ENCODE measurements around the gene WDR55. TPM values are rescaled to one million over a fixed set of nuclear protein-coding genes. Genes with fewer than 3 reads are reported as not detected.
"Not testable (repeated sequence)": the region's sequence is repeated elsewhere in the genome, so short reads cannot be mapped to it uniquely, and the experiment has no call there.

WDR55 gene
- total RNA-seq, 2 experiments from 2014 or later: 18.9 to 19.8 TPM

GRCh38 chr5:140694276-140694675, 29.6 kb downstream of the WDR55 start:
- Mint-ChIP-seq H3K36me3 (ENCODE audit: low read depth) (peaks cover 33% of the 10 kb centered on the region), H3K9me3 (no peaks in the 10 kb centered on the region), H3K4me3 (no peak overlapping the region), H3K27me3 (ENCODE audit: low read depth) (no peaks in the 10 kb centered on the region), H3K27ac (peak overlapping the region; percentile 10), H3K4me1 (ENCODE audit: low read depth) (peaks cover 26% of the 10 kb centered on the region)
- intact Hi-C loops (cut with micrococcal nuclease): no loop called here
- DNase-seq: no peak
- CTCF ChIA-PET: no interaction called here

DNA sequence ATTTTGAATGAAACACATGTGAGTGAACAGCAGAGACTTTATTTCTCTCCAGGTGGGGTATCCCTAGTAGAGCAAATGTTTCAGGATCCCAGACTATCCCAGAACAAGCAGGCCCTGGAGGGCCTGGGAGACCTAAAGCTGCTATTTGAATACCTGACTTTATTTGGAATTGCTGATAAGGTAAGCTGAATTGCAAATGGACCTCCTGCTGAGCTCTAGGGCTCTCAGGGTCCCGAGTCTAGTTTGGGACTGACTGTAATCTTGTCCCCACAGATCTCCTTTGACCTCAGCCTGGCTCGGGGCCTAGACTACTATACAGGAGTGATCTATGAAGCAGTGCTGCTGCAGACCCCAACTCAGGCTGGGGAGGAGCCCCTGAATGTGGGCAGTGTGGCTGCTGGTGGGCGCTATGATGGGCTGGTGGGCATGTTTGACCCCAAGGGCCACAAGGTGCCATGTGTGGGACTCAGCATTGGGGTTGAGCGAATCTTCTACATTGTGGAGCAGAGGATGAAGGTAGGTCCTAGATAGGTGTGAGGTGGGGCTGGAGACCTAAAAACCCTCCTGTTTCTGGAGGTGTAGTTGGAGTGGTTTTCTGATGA, 32.3 kb downstream of the WDR55 start:
- peaks cover 25% of the 10 kb centered on the region for H3K4me1 Mint-ChIP-seq (ENCODE audit: low read depth)
- CTCF ChIA-PET: no interaction called here
- no peaks in the 10 kb centered on the region for H3K27me3 Mint-ChIP-seq (ENCODE audit: low read depth)
- DNase-seq: no peak
- H3K9me3 Mint-ChIP-seq: no peaks in the 10 kb centered on the region
- H3K27ac Mint-ChIP-seq: no peak overlapping the region
- intact Hi-C loops (cut with micrococcal nuclease): no loop called here
- peaks cover 46% of the 10 kb centered on the region for H3K36me3 Mint-ChIP-seq (ENCODE audit: low read depth)
- no peak overlapping the region for H3K4me3 Mint-ChIP-seq

DNA sequence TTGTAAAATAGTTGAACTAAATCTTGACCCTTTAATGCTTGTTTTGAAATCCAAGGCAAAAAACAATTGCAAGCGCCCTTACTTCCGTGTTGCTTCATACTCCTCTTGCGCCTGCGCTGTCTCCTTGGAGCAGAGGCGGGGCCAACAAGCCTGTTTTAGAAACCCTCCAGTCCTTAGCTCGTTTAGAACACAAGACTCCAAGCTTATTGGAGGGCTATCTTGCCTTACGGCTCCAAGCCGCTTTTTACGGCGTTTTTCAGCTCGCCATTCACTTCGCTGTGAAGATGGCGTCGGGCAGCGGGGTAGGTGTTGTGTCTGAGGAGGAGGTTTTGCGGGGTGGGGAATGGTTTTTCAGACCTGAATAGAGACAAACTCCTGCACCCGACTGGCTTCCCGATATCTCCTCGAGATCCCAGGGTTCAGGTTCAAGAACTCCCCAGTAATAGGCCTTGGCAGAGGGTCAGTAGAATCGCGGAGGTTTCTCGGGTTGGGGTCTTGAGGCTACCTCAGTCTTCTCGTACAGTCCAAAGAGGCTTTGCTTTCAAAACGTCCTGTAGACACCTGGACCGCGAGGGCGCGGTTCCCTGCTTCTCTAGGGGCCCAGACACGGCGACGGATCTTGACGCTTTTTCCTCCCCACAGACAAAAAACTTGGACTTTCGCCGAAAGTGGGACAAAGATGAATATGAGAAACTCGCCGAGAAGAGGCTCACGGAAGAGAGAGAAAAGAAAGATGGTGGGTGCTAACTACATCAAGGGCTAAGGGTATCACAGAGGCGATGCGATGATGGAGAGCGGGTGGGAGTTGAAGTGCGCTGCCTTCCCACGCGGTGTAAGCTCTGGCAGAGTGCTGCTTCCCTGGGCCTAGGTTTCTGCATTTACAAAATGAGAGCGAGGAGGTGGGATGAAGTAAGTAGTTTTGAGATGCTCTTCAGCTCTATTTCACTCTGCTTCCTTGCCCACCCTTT, 35.8 kb downstream of the WDR55 start, which contains the start of gene ZMAT2:
Gene ZMAT2, plus strand, starts transcription at position 271 of the 968 bp plus-strand sequence. Its CDS starts 14 bp downstream, at position 285.
- peak within 1 kb of the TSS; percentile 97 for H3K4me3 Mint-ChIP-seq

DNA sequence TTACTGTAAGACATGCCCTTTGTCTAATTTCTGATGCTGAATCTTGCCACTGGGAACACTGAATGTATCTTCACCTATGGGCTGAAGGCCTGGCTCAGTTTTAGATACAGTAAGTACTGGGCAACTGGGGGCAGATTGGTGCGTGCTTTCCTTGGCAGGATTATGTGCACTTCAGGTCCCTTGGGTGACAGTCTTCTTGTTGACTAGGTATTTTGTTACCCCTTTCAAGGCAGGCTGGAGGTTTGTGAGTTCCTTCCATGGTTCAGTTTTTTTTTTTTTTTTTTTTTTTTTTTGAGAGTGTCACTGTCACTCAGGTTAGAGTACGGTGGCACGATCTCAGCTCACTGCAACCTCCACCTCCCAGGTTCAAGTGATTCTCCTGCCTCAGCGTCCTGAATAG, 43.1 kb downstream of the WDR55 start:
- H3K27me3 Mint-ChIP-seq (ENCODE audit: low read depth): peaks cover 3% of the 10 kb centered on the region
- peaks cover 27% of the 10 kb centered on the region for H3K36me3 Mint-ChIP-seq (ENCODE audit: low read depth)
- CTCF ChIA-PET: no interaction called here

More for the DNA sequence above, 35.8 kb downstream of the WDR55 start, which contains the start of gene ZMAT2:
- Mint-ChIP-seq H3K9me3 (no peaks in the 10 kb centered on the region), H3K36me3 (ENCODE audit: low read depth) (peaks cover 59% of the 10 kb centered on the region), H3K27ac (peak within 1 kb of the TSS; percentile 87), H3K27me3 (ENCODE audit: low read depth) (no peaks in the 10 kb centered on the region), H3K4me1 (ENCODE audit: low read depth) (peaks cover 24% of the 10 kb centered on the region)
- DNase-seq: peak; percentile 97
- CTCF ChIA-PET: interaction anchor here (1.4 kb wide), 1 partner anchor 348 kb away, joined by 3 read pairs; no protein-coding TSS in a partner anchor
- intact Hi-C loops (cut with micrococcal nuclease): loop anchor here (1.0 to 10.0 kb wide), 9 partner anchors 9 to 937 kb away; partner anchors contain the start of genes ANKHD1, DIAPH1, HARS1 and HARS2

GRCh38 chr5:140708787-140709186, 44.1 kb downstream of the WDR55 start:
- H3K27me3 Mint-ChIP-seq (ENCODE audit: low read depth); H3K9me3 Mint-ChIP-seq; CTCF ChIA-PET; DNase-seq; H3K4me3 Mint-ChIP-seq; H3K27ac Mint-ChIP-seq: not testable (repeated sequence)
- Mint-ChIP-seq H3K36me3 (ENCODE audit: low read depth) (peaks cover 22% of the 10 kb centered on the region), H3K4me1 (ENCODE audit: low read depth) (peaks cover 18% of the 10 kb centered on the region)
- intact Hi-C loops (cut with micrococcal nuclease): loop anchor here (10.0 kb wide), 1 partner anchor 906 kb away; the partner anchor contains the start of gene DIAPH1

More for the DNA sequence above, 43.1 kb downstream of the WDR55 start:
- Mint-ChIP-seq H3K4me3 (no peak overlapping the region), H3K9me3 (no peaks in the 10 kb centered on the region), H3K27ac (no peak overlapping the region), H3K4me1 (ENCODE audit: low read depth) (peaks cover 15% of the 10 kb centered on the region)
- DNase-seq: no peak
- intact Hi-C loops (cut with micrococcal nuclease): loop anchor here (10.0 kb wide), 1 partner anchor 907 kb away; the partner anchor contains the start of gene DIAPH1

DNA sequence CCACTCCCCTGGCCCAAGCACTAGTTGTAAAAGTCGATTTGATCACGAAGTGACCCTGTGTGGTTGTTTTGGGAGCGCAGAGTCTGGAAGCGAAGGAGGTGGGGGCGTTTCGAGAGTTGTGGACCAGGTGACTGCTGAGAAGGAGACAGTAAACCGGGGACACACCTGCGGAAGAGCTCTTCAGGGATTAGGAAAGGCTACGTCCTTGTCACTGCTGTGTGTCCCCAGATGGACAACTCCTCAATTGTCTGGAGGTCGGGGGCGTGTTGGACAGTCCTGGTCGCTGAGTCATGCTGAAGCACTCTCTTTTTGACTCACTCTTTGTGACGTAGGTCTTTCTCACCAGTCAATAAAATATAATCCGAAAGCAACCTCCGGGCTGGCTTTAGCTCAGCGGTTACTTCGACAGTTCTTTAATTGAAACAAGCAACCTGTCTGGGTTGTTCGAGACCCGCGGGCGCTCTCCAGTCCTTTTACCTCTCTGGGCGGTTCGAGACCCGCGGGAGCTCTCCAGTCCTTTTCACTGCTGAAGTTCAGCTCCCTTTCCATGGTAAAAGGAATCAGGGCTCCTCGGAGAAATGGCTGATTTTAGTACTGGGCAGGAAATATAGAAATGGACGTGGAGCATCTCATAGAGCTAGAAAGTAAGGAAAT, 46.3 kb downstream of the WDR55 start:
- Mint-ChIP-seq H3K36me3 (ENCODE audit: low read depth) (peaks cover 9% of the 10 kb centered on the region), H3K27ac (peak overlapping the region; percentile 95), H3K4me3 (peak overlapping the region; percentile 92), H3K4me1 (ENCODE audit: low read depth) (peaks cover 18% of the 10 kb centered on the region), H3K27me3 (ENCODE audit: low read depth) (peaks cover 3% of the 10 kb centered on the region), H3K9me3 (no peaks in the 10 kb centered on the region)
- CTCF ChIA-PET: interaction anchor here (0.6 to 1.8 kb wide), 12 partner anchors 9 to 963 kb away, joined by 3 to 7 read pairs (median 4); partner anchors contain the start of genes HARS1, HARS2 and HBEGF
- intact Hi-C loops (cut with micrococcal nuclease): loop anchor here (1.0 to 2.0 kb wide), 8 partner anchors 11 to 310 kb away; partner anchors contain the start of genes ANKHD1, HARS1, HARS2 and IK
- peak; percentile 94 for DNase-seq

DNA sequence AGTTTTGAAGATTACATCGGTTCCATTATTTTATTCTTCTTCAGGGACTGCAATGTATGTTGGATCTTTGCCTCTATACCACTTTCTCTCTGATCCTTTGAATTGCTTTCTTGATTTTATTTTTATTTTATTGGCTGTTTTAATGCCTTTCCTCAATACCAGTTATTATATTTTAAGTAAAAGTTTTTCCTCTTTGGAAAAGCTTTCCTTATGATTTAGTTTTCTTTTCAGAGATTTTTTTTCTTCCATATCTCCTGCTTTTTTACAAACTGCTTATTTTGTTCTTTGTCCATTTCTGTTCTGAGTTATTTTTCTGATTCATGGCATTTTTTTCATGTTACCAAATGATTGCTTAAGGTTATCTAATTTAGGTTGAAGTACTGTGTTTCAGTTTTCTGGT, 47.1 kb downstream of the WDR55 start:
- Mint-ChIP-seq H3K27ac (no peak overlapping the region), H3K36me3 (ENCODE audit: low read depth) (peaks cover 7% of the 10 kb centered on the region), H3K4me3 (peak overlapping the region; percentile 92), H3K27me3 (ENCODE audit: low read depth) (peaks cover 3% of the 10 kb centered on the region), H3K9me3 (no peaks in the 10 kb centered on the region), H3K4me1 (ENCODE audit: low read depth) (peaks cover 18% of the 10 kb centered on the region)
- no peak for DNase-seq
- CTCF ChIA-PET: interaction anchor here (0.7 to 1.8 kb wide), 6 partner anchors 9 to 365 kb away, joined by 3 to 7 read pairs (median 4); partner anchors contain the start of genes HARS1, HARS2 and HBEGF
- intact Hi-C loops (cut with micrococcal nuclease): loop anchor here (1.0 to 2.0 kb wide), 8 partner anchors 11 to 310 kb away; partner anchors contain the start of genes ANKHD1, HARS1, HARS2 and IK

GRCh38 chr5:140713562-140714094, 48.9 kb downstream of the WDR55 start:
- peaks cover 4% of the 10 kb centered on the region for H3K36me3 Mint-ChIP-seq (ENCODE audit: low read depth)
- H3K27ac Mint-ChIP-seq: no peak overlapping the region
- H3K27me3 Mint-ChIP-seq (ENCODE audit: low read depth): peaks cover 3% of the 10 kb centered on the region
- H3K4me3 Mint-ChIP-seq: no peak overlapping the region
- intact Hi-C loops (cut with micrococcal nuclease): no loop called here
- H3K4me1 Mint-ChIP-seq (ENCODE audit: low read depth): peaks cover 18% of the 10 kb centered on the region
- CTCF ChIA-PET: no interaction called here
- DNase-seq: no peak
- no peaks in the 10 kb centered on the region for H3K9me3 Mint-ChIP-seq

GRCh38 chr5:140716238-140716637, 51.5 kb downstream of the WDR55 start:
- H3K27me3 Mint-ChIP-seq (ENCODE audit: low read depth); H3K4me3 Mint-ChIP-seq; H3K9me3 Mint-ChIP-seq; DNase-seq; CTCF ChIA-PET; intact Hi-C loops (cut with micrococcal nuclease); H3K27ac Mint-ChIP-seq; H3K36me3 Mint-ChIP-seq (ENCODE audit: low read depth): not testable (repeated sequence)
- H3K4me1 Mint-ChIP-seq (ENCODE audit: low read depth): peaks cover 10% of the 10 kb centered on the region

DNA sequence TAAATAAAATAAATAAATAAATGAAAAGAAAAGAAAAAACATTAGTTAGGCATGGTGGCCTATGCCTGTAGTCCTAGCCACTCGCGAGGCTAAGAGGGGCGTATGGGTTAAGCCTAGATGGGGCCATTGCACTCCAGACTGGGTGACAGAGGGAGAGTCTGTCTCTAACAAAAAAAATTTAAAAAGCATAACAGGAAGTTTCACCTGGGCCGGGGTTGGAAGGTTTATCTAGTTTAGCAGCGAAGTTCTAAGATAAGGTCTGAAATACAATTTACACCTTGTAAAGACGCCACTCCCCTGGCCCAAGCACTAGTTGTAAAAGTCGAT, 53.5 kb downstream of the WDR55 start:
- peaks cover 7% of the 10 kb centered on the region for H3K27me3 Mint-ChIP-seq (ENCODE audit: low read depth)
- no peak overlapping the region for H3K27ac Mint-ChIP-seq
- intact Hi-C loops (cut with micrococcal nuclease): no loop called here
- H3K4me1 Mint-ChIP-seq (ENCODE audit: low read depth): peaks cover 2% of the 10 kb centered on the region
- H3K4me3 Mint-ChIP-seq: no peak overlapping the region
- CTCF ChIA-PET: interaction anchor here (2.8 kb wide), 1 partner anchor 355 kb away, joined by 6 read pairs; no protein-coding TSS in a partner anchor
- DNase-seq: no peak
- no peaks in the 10 kb centered on the region for H3K36me3 Mint-ChIP-seq (ENCODE audit: low read depth)
- H3K9me3 Mint-ChIP-seq: no peaks in the 10 kb centered on the region

- intact Hi-C loops (cut with micrococcal nuclease): loop anchor here (1.0 kb wide), 4 partner anchors 145 to 481 kb away; no protein-coding TSS in a partner anchor
- not testable (repeated sequence) for H3K4me1 Mint-ChIP-seq (ENCODE audit: low read depth); H3K9me3 Mint-ChIP-seq; H3K4me3 Mint-ChIP-seq; H3K27ac Mint-ChIP-seq; H3K36me3 Mint-ChIP-seq (ENCODE audit: low read depth); DNase-seq
- CTCF ChIA-PET: interaction anchor here (0.6 to 2.8 kb wide), 10 partner anchors 9 to 478 kb away, joined by 3 to 7 read pairs (median 5); no protein-coding TSS in a partner anchor
- peaks cover 21% of the 10 kb centered on the region for H3K27me3 Mint-ChIP-seq (ENCODE audit: low read depth)
Measured at GRCh38 chr5:140720738-140721137, 56.0 kb downstream of the WDR55 start.
